ENCODE measurements around the gene ZFP36.
"Not testable (repeated sequence)": the region's sequence is repeated elsewhere in the genome, so short reads cannot be mapped to it uniquely, and the experiment has no call there.

The ZFP36 gene, protein sequence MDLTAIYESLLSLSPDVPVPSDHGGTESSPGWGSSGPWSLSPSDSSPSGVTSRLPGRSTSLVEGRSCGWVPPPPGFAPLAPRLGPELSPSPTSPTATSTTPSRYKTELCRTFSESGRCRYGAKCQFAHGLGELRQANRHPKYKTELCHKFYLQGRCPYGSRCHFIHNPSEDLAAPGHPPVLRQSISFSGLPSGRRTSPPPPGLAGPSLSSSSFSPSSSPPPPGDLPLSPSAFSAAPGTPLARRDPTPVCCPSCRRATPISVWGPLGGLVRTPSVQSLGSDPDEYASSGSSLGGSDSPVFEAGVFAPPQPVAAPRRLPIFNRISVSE

DNA sequence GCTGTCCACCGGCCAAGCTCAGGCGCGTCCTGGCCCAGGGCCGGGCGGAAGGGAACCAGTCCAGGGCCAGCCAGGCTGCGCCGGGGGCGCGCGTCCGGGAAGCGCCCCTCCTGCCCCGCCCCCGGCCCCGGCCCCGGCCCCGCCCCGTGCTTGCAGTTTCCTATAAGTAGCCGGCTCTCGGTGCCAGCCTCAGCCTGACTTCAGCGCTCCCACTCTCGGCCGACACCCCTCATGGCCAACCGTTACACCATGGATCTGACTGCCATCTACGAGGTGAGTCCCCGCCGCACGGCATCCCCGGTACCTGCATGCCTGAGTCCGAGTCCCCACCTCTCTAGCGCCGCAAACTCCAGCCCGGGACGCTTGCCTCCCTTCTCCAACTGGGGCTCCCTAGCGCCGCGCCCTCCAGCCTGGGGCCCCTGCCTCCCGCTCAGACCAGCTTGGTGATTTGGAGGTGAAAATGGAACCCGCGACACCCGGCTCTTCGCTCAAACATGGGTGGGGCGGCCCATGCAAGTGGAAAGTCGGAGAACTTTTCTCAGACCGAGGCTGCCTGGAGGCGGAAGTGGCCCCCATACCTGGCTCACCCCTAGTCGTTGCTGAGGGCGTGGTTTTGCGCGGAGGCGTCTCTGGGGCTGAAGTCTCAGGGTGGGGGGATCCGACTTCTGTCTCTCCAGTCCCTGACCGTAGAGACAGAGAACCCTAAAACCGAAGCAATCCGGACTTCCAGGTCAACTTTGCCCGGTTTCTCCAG, at the start of gene ZFP36:
ZFP36 (plus strand) TSS at position 192 of the 754 bp plus-strand sequence; CDS start at position 250, 58 bp downstream.
- DNase-seq, result peak; percentile 92

DNA sequence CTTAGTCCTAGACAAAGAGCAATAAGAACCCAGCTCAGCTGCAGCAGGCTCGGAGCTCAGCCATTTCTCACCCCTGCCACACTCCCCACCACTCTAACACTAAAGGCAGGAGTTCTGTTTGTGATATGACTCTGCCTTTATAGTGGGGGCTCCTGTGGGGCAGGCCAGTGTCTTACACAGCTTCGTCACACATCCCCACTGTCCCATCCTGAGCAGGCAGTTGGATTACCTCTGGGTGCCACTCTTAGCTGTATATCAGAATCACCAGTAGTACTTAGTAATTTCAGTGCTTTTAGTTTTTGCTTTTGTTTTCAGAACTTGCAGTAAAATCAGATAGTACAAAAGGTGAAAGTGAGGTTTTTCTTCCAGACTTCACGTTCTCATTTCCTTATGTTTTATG, 47.6 kb upstream of the ZFP36 start:
- no peak for DNase-seq

DNA sequence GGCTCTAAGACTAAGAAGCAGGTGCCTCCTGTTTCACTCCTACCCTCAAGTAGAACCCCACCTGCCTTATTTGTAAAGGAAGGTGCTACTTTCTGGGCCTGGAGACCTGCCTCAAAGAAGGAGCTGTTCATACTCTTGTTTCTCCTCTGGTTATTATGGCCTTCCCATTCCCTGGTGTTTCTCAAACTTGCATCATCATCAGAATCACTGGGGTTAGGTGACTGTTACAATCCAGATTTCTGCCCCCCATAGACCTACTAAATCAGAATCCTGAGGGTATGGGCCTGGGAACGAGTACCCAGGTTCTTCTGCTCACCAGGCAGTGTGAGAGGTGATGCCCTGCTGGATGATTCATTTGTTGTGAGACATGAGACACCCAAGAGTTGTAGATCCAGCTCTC, 46.0 kb upstream of the ZFP36 start:
- DNase-seq, result no peak

DNA sequence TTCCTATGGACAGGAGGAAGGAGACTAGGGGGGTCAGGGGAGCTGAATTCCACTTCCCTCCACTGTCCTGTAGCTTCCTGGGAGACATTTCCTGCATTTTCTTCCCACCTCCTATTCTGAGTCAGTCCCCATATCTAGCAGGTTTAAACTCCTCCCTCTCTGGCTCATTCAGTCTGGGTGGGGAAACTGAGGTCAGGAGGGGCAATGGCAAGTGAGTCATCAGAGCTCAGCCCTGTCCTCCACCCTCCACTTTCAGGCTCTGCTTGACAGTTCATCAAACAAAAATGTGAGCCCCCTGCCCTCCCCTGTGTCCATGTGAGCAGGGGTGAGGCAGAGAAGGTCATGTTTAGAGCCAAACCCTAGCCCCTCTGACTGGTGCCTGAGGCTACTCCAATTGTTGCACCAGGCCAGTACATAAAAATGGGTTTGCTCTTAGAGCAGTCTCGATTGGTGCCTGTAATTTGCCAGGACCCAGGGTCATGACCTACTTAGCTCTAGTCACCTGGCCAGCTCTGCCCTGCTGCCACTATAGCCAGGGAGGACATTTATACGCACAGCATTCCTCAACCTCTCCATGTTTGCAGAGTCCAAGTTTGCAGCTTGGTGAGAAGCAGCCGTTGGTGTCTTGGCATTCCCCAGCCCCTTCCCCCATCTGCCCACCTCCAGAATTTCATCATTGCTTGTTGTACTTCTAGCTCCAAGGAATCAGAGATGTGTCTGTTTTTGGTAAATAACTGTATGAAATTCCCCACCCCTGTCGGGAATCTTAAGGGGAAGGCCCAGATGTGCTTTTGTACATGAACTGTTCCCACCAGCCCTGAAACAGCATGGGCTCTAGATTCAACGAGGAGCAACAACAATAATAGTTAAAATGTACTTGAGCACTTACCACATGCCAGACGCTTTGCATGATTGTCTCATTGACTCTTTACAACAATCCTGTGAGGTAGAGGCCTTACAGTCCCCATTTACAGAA, 43.7 kb upstream of the ZFP36 start:
- DNase-seq, result peak; percentile 29

DNA sequence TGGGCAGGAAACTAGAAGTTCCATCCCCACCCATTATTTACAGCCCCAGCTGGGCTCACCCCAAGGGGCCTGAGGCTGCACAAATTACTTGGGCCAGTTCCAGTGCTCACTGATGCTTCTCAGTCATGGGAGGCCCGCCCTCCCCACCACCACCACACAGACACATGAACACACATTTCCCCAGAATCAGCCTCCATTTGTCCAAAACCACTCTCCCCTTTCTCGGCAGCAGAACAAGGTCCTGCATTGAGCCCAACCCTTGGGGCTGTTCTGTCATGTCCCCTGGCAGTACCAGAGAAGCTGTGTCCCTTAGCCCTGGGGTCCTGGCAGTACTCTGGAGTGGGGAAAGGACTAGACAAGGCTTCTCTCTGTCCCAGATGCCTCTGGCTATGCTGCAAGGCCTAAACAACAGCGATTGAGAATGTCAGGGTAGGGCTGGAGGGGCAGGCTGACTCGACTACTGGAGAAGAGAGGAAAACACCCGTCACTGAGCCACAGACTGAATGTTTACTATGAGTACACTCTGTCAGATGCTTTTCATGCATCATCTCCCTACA, 42.7 kb upstream of the ZFP36 start:
- no peak for DNase-seq

DNA sequence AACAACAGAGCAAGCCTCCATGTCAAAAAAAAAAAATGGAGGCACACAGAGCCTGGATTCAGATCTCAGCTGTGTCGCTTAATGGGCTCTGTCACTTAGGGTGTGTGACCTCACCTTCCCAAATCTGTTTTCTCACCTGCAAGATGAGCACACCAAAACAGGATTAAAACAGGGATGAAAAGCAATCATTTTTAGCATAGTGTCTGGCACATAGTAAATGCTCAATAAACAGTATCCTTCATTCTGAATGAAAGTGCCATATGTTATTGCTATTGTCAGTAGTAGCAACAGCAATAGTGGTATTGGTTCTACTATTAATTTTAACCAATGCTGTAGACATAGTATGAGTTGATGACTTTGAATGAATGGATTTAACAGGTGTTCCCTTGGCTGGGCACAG, 41.1 kb upstream of the ZFP36 start:
- DNase-seq, result no peak

DNA sequence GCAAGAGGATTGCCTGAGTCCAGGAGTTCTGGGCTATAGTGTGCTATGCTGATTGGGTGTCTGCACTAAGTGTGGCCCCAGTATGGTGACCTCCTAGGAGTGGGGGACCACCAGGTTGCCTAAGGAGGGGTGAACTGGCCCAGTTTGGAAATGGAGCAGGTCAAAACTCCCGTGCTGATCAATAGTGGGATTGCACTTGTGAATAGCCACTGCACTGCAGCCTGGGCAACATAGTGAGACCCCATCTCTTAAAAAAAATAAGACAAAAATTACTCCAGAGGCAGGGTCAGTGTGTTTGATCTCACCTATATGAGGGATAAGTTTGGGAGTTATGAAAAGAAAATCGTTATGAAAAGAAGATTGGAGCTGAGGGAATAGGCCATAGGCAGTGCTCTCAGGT, 37.4 kb upstream of the ZFP36 start:
- no peak for DNase-seq

DNA sequence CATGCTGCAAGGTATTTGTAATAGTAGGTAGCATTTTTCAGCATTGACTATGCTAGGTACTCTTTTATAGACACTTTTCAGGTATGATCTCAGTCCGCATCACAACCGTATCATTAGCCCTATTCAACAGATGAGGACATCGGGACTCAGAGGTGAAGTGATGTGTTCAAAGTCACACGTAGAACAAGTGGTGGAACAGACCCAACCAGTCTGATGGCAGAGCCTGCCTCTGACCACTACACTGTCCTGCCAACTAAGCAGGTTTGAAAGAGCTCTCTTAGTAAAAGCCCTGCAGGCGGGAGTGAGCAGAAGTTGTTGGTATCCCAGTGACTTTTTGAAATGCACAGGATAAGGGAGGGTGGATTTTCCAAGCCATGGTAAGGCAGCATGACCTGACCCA, 35.9 kb upstream of the ZFP36 start:
- DNase-seq, result no peak

DNA sequence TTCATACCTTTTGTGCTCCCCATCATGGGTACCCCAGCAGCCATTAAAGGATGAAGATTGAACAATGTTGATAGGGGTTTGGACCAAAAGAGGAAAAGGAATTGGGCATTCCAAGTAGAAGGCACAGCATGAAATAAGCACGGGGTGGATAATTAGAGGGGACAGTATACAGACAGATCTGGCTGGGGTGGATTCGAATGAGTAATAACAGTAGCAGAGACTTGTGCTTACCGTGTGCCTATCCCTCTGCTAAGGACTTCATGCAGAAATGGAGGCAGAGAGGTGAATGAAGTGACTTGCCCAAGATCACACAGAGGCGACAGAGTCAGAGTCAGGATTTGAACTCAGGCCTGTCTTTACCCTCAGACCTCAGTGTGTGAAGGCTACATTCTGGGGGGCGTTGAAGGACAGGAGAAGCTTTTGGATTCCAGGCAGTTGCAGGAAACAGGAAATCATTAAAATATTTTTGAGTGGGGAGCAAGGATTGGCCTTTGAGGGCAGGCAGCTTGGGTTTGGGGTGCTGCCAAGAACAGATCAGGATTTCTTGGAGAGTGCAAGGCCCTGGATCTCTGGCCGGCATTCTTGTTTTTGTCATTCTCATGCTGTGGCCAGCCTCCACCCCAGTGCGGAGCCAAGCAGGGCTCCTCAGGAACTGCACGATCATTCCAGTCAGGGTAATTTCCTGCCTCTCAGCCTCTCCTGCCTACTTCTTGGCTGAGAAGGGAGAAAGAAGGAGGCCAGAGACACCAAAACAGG, 34.4 kb upstream of the ZFP36 start:
- DNase-seq, result no peak

DNA sequence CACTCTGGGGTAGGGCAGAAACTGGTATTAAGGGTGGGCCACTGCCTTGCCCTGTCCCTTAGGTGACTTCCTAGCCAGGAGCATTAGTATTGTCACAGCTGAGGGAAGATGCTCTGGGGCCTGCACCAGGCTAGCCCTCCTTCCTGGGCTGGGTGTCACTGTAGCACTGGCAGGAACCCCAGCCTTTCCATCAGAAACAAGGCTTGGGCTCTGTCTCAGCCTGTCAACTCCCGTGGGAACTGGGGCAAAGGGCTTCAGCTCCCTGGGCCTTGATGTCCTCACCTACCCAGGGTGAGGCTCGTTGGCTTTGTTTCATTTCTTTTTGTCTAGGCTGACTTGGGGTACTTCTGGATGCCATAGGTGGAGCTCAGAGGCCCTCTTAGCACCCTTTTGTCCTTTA, 33.7 kb upstream of the ZFP36 start:
- no peak for DNase-seq

DNA sequence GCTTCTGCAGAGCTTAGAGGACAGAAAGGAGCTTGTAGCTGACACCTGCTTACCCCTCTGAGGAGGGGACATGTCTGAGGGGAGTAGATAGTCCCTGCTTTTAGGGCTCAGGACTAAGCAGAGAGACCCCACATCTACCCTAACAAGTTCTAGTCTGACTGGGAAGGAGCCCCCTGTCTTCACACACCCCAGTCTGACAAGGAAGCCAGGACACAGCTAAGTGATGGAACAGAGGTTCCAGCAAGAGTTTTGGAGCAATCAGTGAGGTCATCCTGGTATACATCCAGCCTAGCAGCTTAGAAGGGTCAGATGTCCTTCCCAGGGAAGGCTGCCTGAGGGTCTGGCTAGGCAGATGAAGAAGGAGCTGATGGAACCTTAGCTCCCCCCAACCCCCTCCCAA, 30.7 kb upstream of the ZFP36 start:
- DNase-seq, result no peak

DNA sequence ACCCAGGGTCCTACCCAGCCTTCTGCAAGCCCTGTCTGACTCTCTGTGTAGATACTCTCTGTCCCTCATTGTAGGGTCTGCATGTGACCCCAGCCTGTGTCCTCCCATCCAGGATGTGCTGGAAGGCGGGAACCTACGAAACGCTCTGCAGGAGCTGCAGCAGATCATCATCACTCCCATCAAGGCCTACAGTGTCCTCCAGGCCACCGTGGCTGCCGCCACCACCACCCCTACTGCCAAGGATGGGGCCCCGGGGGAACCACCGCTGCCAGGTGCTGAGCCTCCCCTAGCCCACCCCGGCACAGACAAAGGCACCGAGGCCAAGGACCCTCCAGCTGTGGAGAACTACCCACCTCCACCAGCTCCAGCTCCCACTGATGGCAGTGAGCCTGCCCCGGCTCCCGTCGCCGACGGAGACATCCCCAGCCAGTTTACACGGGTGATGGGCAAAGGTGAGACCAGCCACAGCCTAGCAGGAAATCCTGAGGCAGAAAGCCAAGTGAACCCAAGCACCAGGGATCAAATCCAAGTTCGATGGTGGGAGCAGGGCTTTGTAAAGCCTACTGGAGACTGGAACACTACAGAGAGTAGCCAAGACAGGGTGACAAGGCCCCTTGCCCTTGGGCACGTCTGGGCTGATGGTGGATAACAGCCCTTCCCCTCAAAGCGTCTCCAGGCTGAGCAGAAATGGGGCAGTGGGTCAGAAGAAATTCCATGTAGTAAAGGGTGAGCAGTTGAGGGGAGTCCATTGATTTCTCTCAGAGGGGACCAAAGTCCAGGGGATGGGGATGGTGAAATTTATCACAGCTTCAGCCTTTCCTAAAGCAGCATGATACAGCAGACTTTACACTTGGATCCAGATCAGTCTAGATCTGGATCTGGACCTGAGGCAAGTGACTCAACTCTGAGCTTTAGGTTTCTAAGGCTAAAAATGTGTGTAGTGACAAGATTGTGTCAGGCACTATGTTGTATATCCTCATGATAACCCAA, 29.0 kb upstream of the ZFP36 start:
- DNase-seq, result no peak

DNA sequence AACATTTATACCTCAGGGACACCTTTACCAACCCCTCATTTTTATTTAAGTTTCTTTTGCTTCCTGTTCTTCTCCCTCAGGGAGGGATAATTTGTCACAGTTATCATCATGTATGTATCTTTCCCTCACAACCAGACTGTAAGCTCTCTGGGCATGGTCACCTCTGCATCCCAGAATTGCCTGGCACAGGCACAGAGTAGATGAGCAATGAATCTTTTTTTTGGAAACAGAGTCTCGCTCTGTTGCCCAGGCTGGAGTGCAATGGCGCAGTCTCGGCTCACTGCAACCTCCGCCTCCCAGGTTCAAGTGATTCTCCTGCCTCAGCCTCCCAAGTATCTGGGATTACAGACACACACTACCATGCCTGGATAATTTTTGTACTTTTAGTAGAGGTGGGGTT, 27.3 kb upstream of the ZFP36 start:
- DNase-seq, result not testable (repeated sequence)

DNA sequence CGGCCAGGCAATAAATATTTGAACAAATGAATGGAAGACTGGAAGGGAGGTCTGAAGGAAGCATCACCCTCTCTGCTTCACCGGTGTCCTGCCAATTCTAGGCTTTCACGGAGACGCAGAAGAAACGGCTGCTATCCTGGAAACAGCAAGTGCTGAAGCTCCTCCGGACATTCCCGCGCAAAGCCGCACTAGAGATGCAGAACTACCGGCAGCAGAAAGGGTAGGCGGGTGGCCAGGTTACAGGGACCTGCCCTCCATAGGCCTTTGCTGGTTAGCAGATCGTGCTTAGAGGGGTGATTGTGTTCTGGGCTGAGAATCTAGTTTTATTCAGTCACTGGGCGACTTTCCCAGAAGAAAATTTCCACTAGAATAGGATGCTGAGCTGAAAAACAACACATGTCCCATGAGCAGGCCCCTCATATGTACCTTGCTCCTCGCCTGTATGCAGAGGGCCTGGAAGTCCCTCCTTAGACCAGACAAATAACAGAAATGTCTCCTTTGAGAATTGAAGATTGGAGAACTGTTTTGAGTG, 26.7 kb upstream of the ZFP36 start:
- DNase-seq, result no peak

DNA sequence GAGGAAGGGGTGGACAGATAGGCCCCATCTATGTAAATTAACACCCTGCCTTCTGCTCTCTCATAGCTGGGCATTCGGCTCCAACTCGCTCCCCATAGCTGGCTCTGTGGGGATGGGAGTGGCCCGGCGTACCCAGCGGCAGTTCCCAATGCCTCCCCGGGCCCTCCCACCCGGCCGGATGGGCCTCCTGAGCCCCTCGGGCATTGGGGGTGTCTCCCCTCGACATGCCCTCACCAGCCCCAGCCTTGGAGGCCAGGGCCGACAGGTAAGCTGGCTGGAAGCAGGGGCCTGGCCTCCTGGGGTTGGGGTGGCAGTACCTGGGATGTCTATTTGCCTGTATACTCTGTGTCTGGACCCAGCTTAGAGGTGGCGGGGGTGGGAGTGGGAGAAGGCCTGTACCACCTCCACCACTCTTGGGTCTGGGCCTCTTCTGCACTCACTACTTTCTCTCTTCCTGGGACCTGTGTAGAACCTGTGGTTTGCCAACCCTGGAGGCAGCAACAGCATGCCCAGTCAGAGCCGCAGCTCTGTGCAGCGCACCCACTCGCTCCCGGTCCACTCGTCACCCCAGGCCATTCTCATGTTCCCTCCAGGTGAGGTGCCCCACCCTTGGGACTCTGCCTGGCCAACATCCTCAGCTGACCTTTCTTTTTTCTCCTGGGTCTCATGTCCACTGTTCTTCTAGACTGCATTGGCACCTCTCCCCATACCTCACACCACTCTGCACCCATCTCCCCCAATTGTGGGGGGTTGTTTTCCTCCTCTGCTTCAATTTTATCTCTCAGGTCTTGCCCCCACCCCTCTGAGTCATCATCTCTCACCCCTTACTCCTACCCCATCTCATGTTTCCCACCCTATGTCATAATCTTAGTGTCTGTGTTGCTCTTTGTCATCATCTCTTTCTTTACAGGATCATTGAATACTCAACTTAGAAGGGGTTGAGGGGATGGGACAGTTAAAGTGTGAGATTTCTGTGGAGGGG, 25.8 kb upstream of the ZFP36 start:
- DNase-seq, result no peak

DNA sequence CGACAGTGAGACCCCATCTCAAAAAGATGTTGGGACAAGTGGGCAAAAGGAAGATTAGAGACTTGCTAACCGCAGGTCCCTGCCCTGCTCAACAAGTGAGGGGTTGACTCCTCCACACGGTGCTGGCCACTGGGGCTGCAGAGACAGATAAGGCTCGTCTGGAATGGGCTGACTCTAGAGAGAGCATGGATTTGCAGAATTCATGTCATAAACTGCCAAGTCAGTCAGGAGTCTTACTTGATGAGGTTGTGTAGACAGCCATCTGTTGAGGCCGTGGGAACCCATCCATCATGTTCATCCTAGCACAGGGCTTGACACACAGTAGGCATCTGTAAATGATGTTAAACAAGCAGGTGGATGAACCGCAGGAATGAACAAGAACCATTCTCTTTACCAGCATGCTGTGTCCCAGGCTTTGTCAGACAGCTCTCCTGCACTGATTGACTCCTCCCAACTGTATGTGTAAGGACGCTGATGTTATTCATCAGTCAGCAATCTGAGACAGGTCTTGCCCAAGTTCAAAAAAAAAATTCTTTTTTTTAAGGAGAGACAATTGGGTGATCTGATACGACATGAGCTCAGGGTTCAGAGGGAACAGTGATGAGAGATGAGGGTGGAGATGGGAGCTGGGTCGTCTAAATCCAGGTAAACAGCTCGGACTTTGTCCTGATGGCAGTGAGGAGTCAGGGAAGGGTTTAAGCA, 24.6 kb upstream of the ZFP36 start:
- DNase-seq, result no peak

DNA sequence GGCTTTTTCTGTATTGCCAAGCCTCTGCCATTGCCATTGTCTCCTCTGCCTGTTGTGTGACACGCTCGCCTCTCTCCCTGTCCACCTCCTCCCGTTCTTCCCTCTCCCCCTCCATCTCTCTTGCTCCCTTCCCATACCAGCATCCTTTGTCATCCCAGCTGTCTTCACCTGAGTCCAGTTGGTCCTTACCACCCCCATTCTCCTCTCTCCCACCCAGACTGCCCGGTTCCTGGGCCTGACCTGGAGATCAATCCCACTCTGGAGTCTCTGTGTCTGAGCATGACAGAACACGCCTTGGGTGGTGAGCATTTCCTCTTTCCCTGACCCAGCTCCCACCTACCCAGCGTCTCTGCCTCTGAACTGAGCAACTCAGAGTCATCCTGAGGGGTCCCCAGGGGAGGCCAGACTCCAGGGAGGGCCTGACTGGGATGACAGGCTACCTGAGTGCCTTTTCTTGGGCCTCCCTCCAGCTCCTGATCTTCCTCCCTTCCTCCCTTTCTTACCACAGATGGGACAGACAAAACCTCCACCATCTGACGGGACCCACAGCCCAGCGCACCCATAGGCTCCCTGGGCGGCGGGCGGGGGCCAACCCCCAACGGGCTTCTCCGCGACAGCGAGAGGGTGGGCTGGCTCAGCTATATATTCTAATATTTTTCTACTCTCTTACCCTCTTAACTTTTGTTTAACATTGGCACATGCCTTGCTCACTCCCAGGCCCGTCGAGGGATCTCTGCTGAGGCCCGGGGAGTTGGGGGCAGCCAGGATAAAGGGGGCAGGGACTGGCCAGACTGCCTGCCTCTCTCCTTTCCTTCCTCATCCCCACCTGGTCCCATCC, 23.4 kb upstream of the ZFP36 start:
- DNase-seq, result no peak

All from T1000 (cell line).